GM21576 (cell line): ENCODE measurements around the gene KIAA1328.

Source experiments
- ATAC-seq: cut with Tn5 transposase; IDR thresholded peaks from one replicate; pipeline ENCODE4 v1.9.1; 2021; ENCODE audit warnings: mild to moderate bottlenecking, moderate library complexity; ENCODE audit not compliant: unreplicated experiment

The KIAA1328 gene

DNA sequence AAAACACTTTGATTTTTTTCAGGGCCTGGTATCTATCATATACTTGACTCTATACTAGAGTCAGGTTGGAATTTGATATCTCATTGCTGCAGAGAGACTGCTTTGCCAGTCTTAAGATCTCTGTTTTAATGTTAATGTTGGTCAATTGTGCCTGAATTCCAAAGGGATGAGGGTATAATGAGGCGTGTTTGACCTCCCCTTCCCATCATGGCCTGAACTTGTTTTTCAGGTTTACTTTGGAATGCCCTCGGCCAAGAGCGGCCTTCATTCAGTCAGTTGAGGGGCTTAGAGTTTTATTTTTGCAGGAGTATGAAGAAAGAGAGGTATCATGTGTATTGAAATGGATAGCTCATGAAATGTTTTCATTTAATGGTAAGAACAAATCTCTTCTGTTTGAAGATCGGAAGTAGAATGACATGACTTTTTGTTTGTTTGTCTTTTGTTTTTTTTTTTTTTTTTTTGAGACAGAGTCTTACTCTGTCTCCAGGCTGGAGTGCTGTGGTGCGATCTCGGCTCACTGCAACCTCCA lies 119.0 kb downstream of the KIAA1328 start:
- ATAC-seq: no peak

DNA sequence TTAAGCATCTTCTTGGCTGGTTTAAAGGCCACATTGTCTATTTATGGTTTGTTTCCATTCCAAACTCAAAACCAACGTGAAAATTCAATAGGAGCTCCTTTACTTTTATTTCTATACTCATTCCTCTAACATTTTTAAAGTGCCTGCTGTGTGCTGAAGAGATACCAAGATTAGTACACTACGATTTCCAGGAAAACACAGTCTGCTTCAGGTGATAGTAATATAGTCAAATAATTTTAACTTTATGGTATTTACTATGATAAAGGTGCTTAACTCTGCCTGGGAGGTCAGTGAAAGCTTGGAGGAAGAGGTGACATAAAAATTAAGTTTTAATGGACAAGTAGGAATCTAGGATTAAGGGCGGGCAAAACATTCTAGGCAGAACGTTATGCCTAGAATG lies 121.4 kb downstream of the KIAA1328 start:
- ATAC-seq: no peak

DNA sequence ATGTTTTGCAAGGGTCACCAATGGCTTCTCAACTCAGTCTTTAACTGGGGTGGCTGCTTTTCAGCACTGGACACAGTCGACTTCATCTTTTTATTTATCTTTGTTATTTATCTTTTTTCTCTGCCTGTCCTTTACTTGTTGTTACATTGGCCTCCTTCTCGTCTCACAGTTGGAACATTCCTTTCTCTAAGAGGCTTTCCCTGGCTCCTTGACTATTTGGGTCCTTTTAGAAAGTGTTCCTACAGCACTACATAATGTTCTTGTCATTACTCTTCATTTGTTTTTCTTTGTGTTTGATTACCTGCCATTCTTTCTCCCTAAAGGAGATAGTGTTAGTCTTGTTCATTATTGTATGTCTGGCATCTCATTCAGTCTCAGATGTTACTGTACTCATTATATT lies 122.0 kb downstream of the KIAA1328 start:
- ATAC-seq: no peak

DNA sequence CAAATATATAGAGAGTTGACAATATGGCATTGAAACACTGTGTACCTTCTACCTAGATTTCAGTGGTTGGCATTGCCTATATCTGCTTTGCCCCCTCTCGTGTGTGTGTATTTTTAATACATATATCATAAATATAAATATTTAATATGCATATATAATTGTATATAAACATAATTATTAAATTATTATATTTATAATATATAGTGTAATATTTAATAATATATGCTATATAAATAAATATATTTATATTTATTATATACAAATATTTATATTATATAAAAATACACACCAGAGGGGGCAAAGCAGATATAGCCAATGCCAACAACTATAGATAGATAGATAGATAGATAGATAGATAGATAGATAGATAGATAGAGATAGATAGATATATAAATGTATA lies 124.1 kb downstream of the KIAA1328 start:
- no peak for ATAC-seq

DNA sequence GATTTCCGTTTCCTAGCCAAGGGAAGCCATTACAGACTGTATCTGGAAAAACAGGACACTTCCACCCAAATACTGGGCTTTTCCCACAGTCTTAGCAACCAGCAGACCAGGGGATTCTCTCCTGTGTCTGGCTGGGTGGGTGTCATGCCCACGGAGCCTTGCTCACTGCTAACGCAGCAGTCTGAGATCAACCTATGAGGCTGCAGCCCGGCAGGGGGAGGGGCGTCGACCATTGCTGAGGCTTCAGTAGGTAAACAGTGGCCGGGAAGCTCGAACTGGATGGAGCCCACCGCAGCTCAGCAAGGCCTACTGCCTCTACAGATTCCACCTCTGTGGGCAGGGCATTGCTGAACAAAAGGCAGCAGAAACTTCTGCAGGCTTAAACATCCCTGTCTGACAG lies 131.1 kb downstream of the KIAA1328 start:
- ATAC-seq: no peak

DNA sequence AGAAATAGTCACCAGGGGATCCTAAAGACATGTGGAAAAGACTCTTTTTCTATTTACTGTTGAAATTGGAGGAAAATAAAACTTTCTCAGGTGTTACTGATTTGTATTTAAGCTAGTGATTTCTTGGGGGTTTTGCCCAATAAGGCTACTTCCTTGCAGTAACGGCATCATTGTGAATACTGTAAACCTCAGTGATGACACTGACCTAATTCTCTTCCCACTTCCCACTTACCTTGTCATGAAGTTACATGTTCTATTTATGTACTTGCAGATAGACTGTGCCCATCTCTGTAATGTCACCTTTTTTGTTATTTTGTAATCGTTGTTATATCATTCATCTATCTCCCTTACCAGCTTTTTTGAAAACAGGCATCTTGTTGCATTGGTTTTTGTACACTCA lies 134.5 kb downstream of the KIAA1328 start:
- no peak for ATAC-seq

DNA sequence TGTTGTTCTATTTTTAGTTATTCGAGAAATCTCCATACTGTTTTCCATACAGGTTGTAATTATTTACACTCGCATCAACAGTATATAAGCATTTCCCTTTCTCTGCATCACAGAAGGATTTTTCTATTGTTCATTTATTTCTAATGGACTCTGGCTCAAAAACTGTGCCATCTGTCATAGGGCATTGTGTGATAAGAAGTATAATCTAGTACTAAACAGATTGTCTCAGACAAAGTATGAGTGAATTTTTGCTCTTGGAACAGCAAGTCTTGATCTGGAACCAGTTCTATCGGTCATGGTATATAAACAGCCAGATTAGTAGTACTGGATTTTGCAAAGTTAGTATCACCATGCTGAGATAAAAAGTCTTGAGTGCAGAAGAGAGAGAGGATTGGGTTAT lies 145.8 kb downstream of the KIAA1328 start:
- no peak for ATAC-seq

DNA sequence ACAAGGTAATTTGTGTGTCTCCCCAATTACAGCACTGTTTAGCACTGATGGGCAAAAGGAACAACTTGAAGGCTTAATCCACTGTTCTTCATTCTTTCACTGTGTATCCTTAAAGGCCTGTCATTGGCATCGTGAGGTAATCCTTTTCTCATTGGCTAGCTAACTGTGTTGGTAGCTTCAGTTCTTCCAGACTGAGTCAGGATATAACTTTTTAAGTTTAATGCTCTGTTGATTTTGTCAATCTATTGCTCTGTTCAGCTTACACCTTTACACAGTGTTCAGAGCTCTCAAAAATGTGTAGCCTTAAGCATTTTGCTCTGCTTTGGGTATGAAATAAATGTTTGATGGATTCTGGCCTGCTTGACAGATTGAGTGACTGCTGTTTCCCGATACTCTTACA lies 148.2 kb downstream of the KIAA1328 start:
- ATAC-seq: no peak

DNA sequence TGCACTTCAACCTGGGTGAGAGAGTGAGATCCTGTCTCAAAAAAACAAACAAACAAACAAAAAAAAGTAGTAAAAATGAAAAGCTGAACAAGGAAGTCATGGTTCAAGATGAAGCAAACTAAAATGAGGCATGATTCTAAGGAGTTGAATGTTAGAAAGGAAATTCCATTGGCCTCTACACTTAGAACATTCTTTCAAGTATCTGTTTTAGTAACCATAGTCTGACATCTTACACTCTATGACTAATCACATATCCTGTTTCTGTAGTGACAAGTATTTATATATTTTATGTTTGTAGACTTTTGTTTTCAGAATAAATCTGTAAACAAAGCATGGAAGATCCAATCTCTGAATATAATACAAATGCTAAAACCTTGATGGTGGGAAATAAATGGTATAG lies 164.1 kb downstream of the KIAA1328 start:
- peak; percentile 60 for ATAC-seq

DNA sequence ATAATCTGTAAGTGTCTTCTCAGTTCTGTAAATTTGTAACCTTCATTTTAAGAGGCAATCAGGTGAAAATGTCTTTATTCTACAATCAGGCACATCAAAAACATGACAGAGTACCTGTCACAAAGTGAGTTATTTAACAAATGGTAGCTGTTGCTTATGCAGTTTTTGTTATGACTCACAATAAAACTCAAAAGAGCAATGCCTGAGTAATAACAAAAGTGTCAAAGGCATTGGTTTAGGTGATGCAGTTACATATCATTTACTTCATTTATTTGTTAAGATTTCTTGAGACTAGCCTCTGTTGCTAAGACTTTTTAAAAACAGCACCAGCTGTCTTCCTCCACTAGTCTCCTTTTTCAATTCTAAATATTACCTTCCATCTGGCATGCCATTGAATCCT lies 177.8 kb downstream of the KIAA1328 start:
- peak; percentile 80 for ATAC-seq

DNA sequence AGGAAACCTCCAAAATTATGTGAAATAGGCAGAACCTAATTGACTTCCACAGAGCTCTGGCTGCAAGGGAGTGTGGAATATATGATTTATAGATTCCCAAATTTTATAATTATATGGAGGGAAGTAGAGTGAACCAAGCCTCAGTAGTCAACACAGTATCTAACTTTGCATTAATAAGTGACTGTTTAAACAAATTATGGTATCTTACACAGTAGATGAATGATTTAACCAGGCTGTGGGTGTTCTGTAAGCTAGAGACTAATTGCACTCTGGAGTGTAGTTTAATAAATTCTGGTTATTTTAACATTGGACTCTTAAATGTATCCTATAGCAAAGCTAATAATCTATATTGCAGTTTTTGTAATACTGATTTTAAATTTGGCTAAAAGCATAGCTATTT lies 183.5 kb downstream of the KIAA1328 start:
- ATAC-seq: no peak

DNA sequence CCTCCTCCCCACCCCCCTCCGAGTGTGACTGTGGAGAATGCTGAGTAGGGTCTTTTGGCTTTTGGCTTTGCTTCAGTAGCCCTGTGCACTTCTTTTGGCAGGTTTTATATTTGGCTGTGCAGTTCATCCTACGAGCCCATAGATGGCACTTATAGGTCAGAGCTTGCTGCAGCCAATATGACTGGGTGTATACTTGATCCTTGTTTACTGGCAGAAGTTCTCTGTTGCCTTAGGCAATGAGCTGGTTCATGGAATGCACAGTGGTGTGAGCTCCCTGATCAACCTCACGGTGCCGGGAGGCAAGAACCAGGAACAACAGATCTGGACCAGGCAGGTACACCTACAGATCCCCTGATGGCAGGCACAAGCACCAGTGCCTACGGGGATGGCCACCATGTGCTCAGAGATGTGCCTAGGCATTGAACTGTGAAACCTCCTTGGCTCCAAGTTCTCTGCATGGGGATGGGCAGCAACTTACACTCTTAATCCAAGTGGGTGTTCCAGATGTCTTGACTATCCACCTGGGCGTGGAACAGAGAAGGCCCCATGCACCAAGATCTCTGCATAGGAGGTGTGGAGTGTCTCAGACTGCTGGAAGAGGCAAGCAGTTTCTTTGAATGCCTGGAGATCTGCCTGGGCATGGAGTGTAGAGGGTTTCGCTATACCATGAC lies 190.4 kb downstream of the KIAA1328 start:
- no peak for ATAC-seq

DNA sequence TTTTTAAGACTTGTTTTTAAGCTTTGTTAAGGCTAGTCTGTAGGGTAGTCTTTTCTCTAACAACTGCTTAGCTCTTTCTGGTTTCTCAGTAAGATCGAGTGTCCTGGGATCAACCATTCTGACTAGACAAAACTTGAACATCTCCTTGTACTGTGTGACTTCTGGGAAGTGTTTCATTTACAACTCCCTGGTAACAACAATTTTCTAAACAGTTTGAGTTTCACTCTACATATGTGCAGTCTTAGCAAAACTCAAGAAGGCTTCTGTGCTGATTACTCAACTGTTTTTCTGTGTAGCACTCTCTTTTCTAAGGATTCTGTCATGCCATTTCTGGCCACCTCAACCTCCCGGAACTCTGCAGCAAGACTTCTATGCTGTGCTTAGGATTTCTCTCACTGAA lies 204.5 kb downstream of the KIAA1328 start:
- no peak for ATAC-seq

DNA sequence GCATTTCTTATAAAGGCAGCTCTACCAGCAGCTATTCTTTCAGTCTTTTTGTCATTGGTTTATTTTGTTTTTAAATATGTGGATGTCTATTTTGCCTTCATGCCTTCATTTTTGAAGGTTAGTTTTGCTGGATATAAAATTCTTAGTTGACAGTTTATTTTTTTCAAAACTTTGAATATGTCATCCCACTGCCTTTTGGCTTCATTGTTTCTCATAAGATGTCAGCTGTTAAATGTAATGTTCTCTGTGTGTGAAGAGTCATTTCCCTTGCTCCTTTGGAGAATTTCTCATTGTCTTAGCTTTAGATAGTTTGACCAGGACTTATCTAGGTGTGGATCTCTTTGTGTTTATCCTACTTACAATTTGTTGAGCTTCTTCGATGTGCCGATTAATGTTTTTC lies 213.5 kb downstream of the KIAA1328 start:
- no peak for ATAC-seq

DNA sequence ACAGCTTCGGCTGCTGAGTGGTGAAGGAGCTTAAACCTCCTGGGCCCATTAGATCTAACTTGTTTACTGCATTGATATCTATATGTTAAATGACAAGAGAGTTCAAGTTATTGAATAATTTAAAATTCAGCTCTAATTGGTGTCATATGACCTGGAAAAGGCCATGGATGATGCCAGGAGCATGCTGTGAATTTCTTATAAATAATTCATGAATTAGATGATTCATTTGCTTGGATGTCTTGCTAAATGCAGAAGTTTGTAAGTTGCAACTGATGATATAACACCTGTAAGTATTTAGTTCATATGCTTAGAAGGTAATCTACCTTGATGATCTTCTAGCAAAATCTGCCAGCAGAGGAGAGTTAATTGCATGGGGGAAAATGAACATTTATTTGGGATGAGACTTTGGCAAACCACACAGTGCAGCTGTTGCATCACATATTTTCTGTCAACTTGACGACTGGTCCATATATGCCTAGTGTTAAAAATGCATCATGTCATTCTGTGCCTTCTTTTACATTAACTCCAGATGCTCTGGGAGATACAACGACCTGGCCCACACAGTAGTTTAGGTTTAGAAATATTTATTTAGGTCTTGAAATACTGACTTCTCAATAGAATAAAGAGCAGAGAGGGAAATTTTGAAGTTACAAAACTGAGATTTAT lies 226.3 kb downstream of the KIAA1328 start:
- ATAC-seq: no peak

DNA sequence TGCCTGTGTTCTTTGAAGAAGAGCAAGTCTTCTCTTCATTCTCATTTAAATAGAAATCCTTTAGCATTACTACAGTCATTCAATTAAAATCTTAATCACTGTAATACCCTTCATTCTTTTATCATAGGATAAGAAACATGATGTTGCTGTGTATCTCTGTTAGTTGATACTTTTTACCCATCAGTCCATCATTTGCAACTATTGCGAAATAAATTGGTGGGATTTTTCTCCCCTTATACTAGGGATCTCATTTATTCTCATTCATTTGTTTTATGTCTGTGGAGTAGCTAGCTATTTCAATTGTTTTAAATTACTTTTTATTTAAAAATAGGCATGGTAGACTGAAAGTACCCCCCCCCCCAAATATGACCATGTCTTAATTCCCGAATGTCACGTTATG lies 235.3 kb downstream of the KIAA1328 start:
- ATAC-seq: no peak

DNA sequence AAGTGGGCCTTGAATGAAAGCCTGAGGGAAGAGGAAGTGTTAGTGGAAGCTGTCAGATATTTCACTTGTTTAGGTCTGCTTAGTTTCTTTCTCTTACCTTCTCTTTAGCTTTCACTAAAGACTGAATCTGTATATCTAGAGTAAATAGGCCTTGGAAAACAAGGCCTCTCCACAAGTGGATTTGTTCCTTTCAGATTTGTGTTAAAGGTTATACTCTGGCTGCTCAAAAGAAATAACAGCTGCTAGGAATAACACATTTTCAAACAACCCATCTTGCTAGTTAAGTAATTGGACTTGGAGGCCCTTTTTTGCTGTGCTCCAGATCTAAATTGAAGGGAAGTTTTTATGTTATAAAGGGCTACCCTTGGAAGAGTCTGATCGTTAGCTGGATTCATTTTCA lies 236.3 kb downstream of the KIAA1328 start:
- ATAC-seq: no peak

DNA sequence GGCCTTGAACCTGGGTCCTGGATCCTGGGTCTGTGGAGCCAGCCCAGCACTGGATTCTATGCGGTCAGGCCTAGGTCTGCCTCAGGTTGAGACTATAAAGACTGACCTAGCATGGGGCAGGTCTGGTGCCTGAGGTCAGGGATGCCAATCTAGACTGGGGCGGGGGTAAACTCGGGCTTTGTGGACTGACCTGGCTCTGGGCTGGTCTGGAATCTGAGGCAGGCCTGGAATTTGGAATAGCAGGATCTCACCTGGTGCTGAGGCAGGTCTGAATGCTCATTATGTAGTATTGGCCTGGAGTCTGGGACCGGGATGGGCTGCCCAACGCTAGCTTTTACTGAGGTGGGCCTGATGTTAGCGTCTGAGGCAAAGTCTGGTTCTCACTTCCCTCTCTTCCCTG lies 256.0 kb downstream of the KIAA1328 start:
- no peak for ATAC-seq

DNA sequence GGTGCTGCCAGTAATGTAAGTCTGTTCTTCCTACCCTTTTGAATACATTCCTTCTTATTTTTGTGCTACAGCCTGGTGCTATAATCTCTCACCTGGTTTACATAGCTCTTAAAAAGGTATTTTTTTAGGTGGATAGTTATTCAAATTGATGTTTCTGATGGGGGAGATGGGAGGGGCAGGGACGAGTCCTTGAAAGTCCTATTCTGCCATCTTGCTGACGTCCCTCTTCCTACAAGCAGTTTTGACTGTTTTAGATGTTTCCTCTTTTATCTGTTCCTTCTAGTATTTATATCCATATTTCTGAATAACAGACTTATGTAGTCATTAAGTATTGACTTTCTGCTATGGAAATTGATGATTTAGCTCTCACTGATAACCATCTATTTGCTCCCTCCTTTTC lies 256.4 kb downstream of the KIAA1328 start:
- no peak for ATAC-seq

DNA sequence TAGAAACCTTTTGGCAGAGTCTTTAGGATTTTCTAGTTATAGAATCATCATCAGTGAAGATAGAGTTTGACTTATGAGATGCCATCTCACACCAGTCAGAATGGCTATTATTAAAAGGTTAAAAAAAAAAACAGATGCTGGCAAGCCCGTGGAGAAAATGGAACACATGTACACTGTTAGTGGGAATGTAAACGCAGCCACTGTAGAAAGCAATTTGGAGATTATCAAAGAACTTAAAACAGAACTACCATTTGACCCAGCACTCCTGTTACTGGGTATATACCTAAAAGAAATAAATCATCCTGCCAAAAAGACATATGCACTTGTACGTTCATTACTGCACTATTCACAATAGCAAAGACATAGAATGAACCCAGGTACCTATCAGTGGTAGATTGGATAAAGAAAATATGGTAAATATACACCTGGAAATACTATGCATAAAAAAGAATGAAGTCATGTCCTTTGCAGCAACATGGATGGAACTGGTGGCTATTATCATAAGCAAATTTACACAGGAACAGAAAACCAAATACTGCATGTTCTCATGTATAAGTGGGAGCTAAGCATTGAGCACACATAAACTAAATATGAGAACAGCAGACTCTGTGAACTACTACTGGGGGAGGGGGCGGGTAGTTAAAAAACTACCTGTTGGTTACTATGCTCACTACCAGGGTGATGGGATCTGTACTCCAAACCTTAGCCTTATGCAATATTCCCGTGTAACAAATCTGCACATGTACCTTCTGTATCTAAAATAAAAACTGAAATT lies 279.0 kb downstream of the KIAA1328 start:
- no peak for ATAC-seq

DNA sequence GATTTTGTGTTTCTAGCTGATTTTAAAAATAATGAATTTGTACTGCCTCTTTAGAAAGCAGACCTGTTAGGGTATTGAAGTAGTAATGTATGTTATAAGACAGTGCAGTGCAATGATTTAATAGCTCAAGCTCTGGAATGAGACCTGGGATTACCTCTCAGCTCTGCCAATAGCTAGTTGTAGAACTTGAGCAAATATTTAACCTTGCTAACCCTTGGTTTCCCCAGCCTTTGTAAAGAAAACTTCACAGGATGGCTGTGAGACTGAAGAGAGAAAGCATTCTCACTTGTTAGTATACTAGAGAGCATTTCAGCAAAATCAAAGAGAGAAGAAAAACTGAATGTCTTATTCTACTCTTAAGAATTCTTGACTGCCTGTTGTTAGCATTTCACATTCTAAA lies 293.9 kb downstream of the KIAA1328 start:
- no peak for ATAC-seq

DNA sequence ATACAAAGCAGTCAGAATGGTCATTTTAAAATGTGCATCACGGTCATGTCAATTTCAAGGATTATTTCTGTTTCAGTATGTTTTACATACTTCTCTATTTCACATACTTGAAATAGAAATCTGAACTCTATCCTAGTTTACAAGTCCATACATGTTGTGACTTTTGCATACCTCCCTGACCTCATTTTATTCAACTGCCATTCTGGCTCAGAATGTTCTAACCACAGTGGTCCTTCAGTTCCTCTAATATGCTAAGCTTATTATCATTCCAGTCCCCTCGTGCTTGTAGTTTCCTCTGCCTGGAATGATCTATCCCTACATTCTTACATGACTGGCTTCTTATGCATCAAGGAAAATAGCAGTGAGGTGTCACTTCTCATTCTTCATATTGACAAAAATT lies 295.6 kb downstream of the KIAA1328 start:
- no peak for ATAC-seq
